ENCODE data around the gene SLC35B2.

GRCh38 chr6:44298864-44299263 lies 41.5 kb upstream of the SLC35B2 start:
- TF ChIP-seq POLR2A (IDR thresholded peaks at IDR 0.05) (no peak), CTCF (IDR thresholded peaks at IDR 0.05) (no peak)
